MM.1S (cell line): ENCODE data around the gene BCAS3.

ENCODE experiments used
- DNase-seq: peaks from one replicate; pipeline ENCODE4 v3.0.0-alpha.2; 2015
- H2AFZ ChIP-seq: fragments of 300-600 bp; sonication (generic); 2 replicates; pipeline ENCODE4 v1.6.0; 2016; ENCODE audit warnings: antibody characterized with exemption, low read length
- H3F3A ChIP-seq: fragments of 300-600 bp; sonication (generic); 2 replicates; pipeline ENCODE4 v1.6.1; 2016; ENCODE audit warnings: mild to moderate bottlenecking, antibody characterized with exemption, low read length, moderate library complexity, mixed read lengths; ENCODE audit not compliant: insufficient read depth
- H3K27ac ChIP-seq: fragments of 300-600 bp; sonication (generic); 2 replicates; pipeline ENCODE4 v1.5.1; 2016; ENCODE audit warnings: mild to moderate bottlenecking, low read length
- H3K27me3 ChIP-seq: fragments of 300-600 bp; sonication (generic); replicated peaks from 2 replicates; pipeline ENCODE4 v1.6.0; 2016; ENCODE audit warnings: low read length; ENCODE audit not compliant: insufficient read depth
- H3K36me3 ChIP-seq: fragments of 300-600 bp; sonication (generic); replicated peaks from 2 replicates; pipeline ENCODE4 v1.6.1; 2016; ENCODE audit warnings: mild to moderate bottlenecking, low read length, mixed read lengths; ENCODE audit not compliant: insufficient read depth
- H3K4me1 ChIP-seq: fragments of 300-600 bp; sonication (generic); 2 replicates; pipeline ENCODE4 v1.6.1; 2016; ENCODE audit warnings: low read length, mixed read lengths
- H3K4me2 ChIP-seq: fragments of 300-600 bp; sonication (generic); 2 replicates; pipeline ENCODE4 v1.6.0; 2016; ENCODE audit warnings: low read depth, low read length
- H3K4me3 ChIP-seq: fragments of 300-600 bp; sonication (generic); 2 replicates; pipeline ENCODE4 v1.5.1; 2016; ENCODE audit warnings: low read length, mixed read lengths
- H3K79me2 ChIP-seq: fragments of 300-600 bp; sonication (generic); 2 replicates; pipeline ENCODE4 v1.6.1; 2016; ENCODE audit warnings: mixed run types, low read length, mixed read lengths
- H3K9ac ChIP-seq: fragments of 300-600 bp; sonication (generic); 2 replicates; pipeline ENCODE4 v1.6.1; 2016; ENCODE audit warnings: low read length, mixed read lengths
- H3K9me2 ChIP-seq: fragments of 300-600 bp; sonication (generic); replicated peaks from 2 replicates; pipeline ENCODE4 v1.6.1; 2016; ENCODE audit warnings: mild to moderate bottlenecking, low read length, mixed read lengths; ENCODE audit not compliant: insufficient read depth
- H3K9me3 ChIP-seq: fragments of 300-600 bp; sonication (generic); replicated peaks from 2 replicates; pipeline ENCODE4 v1.6.1; 2016; ENCODE audit warnings: mild to moderate bottlenecking, low read length, mixed read lengths; ENCODE audit not compliant: insufficient read depth
- H4K20me1 ChIP-seq: fragments of 300-600 bp; sonication (generic); 2 replicates; pipeline ENCODE4 v1.6.1; 2016; ENCODE audit warnings: mild to moderate bottlenecking, low read length, moderate library complexity, mixed read lengths; ENCODE audit not compliant: insufficient read depth
- CTCF ChIP-seq: fragments of 300-600 bp; sonication (generic); IDR thresholded peaks from 2 replicates; pipeline ENCODE4 v1.5.1; 2016; ENCODE audit warnings: antibody characterized with exemption, low read length, mixed read lengths
- EZH2 ChIP-seq: fragments of 300-600 bp; sonication (generic); optimal IDR thresholded peaks from 2 replicates; pipeline ENCODE3; 2017; ENCODE audit warnings: low read depth, mild to moderate bottlenecking, antibody characterized with exemption, low read length, mixed read lengths
- EZH2phosphoT487 ChIP-seq: fragments of 300-600 bp; sonication (generic); IDR thresholded peaks from 2 replicates; pipeline ENCODE4 v1.6.1; 2018; ENCODE audit warnings: antibody characterized with exemption, low read length

The BCAS3 gene

GRCh38 chr17:60730273-60730672, 52.6 kb downstream of the BCAS3 start:
- Histone ChIP-seq H3K27ac (no peak overlapping the region), H3K4me2 (peak overlapping the region; percentile 35), H3K9me2 (no peaks in the 10 kb centered on the region), H3F3A (no peaks in the 10 kb centered on the region), H3K79me2 (no peaks in the 10 kb centered on the region), H3K36me3 (no peaks in the 10 kb centered on the region), H3K9me3 (no peaks in the 10 kb centered on the region), H2AFZ (0 out of 2 replicates have a peak overlapping the region, but pooled peaks have one; percentile 20), H3K4me1 (peaks cover 9% of the 10 kb centered on the region; the same call in 1 of the 2 replicates), H3K27me3 (no peaks in the 10 kb centered on the region), H3K4me3 (no peak overlapping the region), H3K9ac (no peak overlapping the region), H4K20me1 (no peaks in the 10 kb centered on the region)
- peak; percentile 29 for DNase-seq
- TF ChIP-seq EZH2phosphoT487 = no peak
- no peak for TF ChIP-seq CTCF
- no peak for TF ChIP-seq EZH2

- H3K27ac ChIP-seq = no peak overlapping the region
- no peaks in the 10 kb centered on the region for H4K20me1 ChIP-seq
- TF ChIP-seq CTCF = no peak
- no peak for TF ChIP-seq EZH2phosphoT487
- TF ChIP-seq EZH2 = no peak
- no peak overlapping the region for H3K4me2 ChIP-seq
- H3K79me2 ChIP-seq = no peaks in the 10 kb centered on the region
- no peak for DNase-seq
- no peak overlapping the region for H3K4me3 ChIP-seq
- peaks cover 3% of the 10 kb centered on the region; the same call in 1 of the 2 replicates for H3K4me1 ChIP-seq
- H2AFZ ChIP-seq = no peak overlapping the region
- no peaks in the 10 kb centered on the region for H3K9me2 ChIP-seq
- no peaks in the 10 kb centered on the region; the same call in 1 of the 2 replicates for H3F3A ChIP-seq
- H3K9me3 ChIP-seq = no peaks in the 10 kb centered on the region
- no peaks in the 10 kb centered on the region for H3K36me3 ChIP-seq
- no peak overlapping the region for H3K9ac ChIP-seq
- no peaks in the 10 kb centered on the region for H3K27me3 ChIP-seq
Observed at GRCh38 chr17:60738287-60738686, 60.6 kb downstream of the BCAS3 start.

- no peak overlapping the region for H3K4me2 ChIP-seq
- H2AFZ ChIP-seq = no peak overlapping the region
Observed at GRCh38 chr17:60740584-60740983, 62.9 kb downstream of the BCAS3 start.

More at GRCh38 chr17:60740584-60740983, 62.9 kb downstream of the BCAS3 start:
- H3K9ac ChIP-seq = no peak overlapping the region
- H3K27me3 ChIP-seq = no peaks in the 10 kb centered on the region
- no peaks in the 10 kb centered on the region for H3K79me2 ChIP-seq
- no peaks in the 10 kb centered on the region; the same call in 1 of the 2 replicates for H3F3A ChIP-seq
- no peaks in the 10 kb centered on the region for H3K9me3 ChIP-seq
- no peaks in the 10 kb centered on the region for H3K9me2 ChIP-seq
- no peaks in the 10 kb centered on the region for H3K36me3 ChIP-seq
- no peak overlapping the region for H3K4me3 ChIP-seq
- H3K27ac ChIP-seq = no peak overlapping the region
- H3K4me1 ChIP-seq = peaks cover 3% of the 10 kb centered on the region; the same call in 1 of the 2 replicates
- DNase-seq = no peak
- H4K20me1 ChIP-seq = no peaks in the 10 kb centered on the region
- TF ChIP-seq EZH2 (no peak), CTCF (no peak), EZH2phosphoT487 (no peak)
